Neural cell (in vitro differentiated cells): Measurements from ENCODE around the gene KIF16B. TPM values are rescaled to one million over a fixed set of nuclear protein-coding genes. Genes with fewer than 3 reads are reported as not detected.

ENCODE experiments used
- H2AFZ ChIP-seq: fragments of 200-600, 300-800 bp; sonication (generic), shearing (Covaris generic); 2 replicates; pipeline ENCODE4 v1.6.0; 2014; ENCODE audit warnings: low read depth, mild to moderate bottlenecking, antibody characterized with exemption, low read length, moderate library complexity
- H3F3A ChIP-seq: fragments of 200-600 bp; shearing (Covaris generic); 2 replicates; pipeline ENCODE4 v1.6.1; 2016; ENCODE audit warnings: mild to moderate bottlenecking, moderate library complexity, mixed read lengths, antibody characterized with exemption, low read length; ENCODE audit not compliant: insufficient read depth, poor library complexity, severe bottlenecking
- H3K27ac ChIP-seq: fragments of 200-600, 300-800 bp; sonication (generic), shearing (Covaris generic); 2 replicates; pipeline ENCODE4 v1.5.1; 2014; ENCODE audit warnings: mild to moderate bottlenecking, low read length, moderate library complexity
- H3K27me3 ChIP-seq: fragments of 300-800, 200-600 bp; sonication (generic), shearing (Covaris generic); 2 replicates; pipeline ENCODE4 v1.6.0; 2014; ENCODE audit warnings: mild to moderate bottlenecking, low read depth, low read length, moderate library complexity; ENCODE audit not compliant: insufficient read depth
- H3K36me3 ChIP-seq: fragments of 300-800, 200-600 bp; sonication (generic), shearing (Covaris generic); 2 replicates; pipeline ENCODE4 v1.5.1; 2014; ENCODE audit warnings: mild to moderate bottlenecking, antibody characterized with exemption, low read length, moderate library complexity; ENCODE audit not compliant: insufficient read depth
- H3K4me2 ChIP-seq: fragments of 300-800, 200-600 bp; sonication (generic), shearing (Covaris generic); 2 replicates; pipeline ENCODE4 v1.6.0; 2014; ENCODE audit warnings: mild to moderate bottlenecking, low read length
- H3K4me3 ChIP-seq: fragments of 300-800, 200-600 bp; sonication (generic), shearing (Covaris generic); 2 replicates; pipeline ENCODE4 v1.5.1; 2014; ENCODE audit warnings: mild to moderate bottlenecking, low read length, moderate library complexity
- H3K79me2 ChIP-seq: fragments of 200-600 bp; shearing (Covaris generic); replicated peaks from 2 replicates; pipeline ENCODE4 v1.6.0; 2014; ENCODE audit warnings: mild to moderate bottlenecking, low read length, moderate library complexity; ENCODE audit not compliant: insufficient read depth
- H3K9ac ChIP-seq: fragments of 300-800, 200-600 bp; sonication (generic), shearing (Covaris generic); 2 replicates; pipeline ENCODE4 v1.6.1; 2016; ENCODE audit warnings: mild to moderate bottlenecking, low read length, mixed read lengths
- H3K9me2 ChIP-seq: fragments of 200-600 bp; shearing (Covaris generic); 2 replicates; pipeline ENCODE4 v1.6.1; 2016; ENCODE audit warnings: mild to moderate bottlenecking, low read length, mixed read lengths; ENCODE audit not compliant: insufficient read depth
- H3K9me3 ChIP-seq: fragments of 200-600, 300-800 bp; sonication (generic), shearing (Covaris generic); 2 replicates; pipeline ENCODE4 v1.6.1; 2016; ENCODE audit warnings: mild to moderate bottlenecking, mixed run types, low read length, moderate library complexity, mixed read lengths
- H4K20me1 ChIP-seq: fragments of 200-600 bp; shearing (Covaris generic); 2 replicates; pipeline ENCODE4 v1.6.1; 2016; ENCODE audit warnings: mild to moderate bottlenecking, mixed run types; ENCODE audit not compliant: insufficient read depth
- EP300 ChIP-seq: fragments of 450-650 bp; conservative IDR thresholded peaks from 2 replicates; pipeline ENCODE4 v1.6.1; 2014; ENCODE audit warnings: antibody characterized with exemption, mild to moderate bottlenecking, moderate library complexity; ENCODE audit not compliant: poor library complexity, severe bottlenecking
- EZH2 ChIP-seq: fragments of 200-600, 300-800 bp; shearing (Covaris generic), sonication (generic); IDR thresholded peaks from 2 replicates; pipeline ENCODE4 v1.6.1; 2014; ENCODE audit warnings: antibody characterized with exemption, low read length, borderline replicate concordance, mild to moderate bottlenecking; ENCODE audit not compliant: insufficient read depth, poor library complexity, severe bottlenecking
- MXI1 ChIP-seq: fragments of 450-650 bp; conservative IDR thresholded peaks from 2 replicates; pipeline ENCODE4 v1.6.1; 2014; ENCODE audit warnings: antibody characterized with exemption, mild to moderate bottlenecking; ENCODE audit not compliant: poor library complexity, severe bottlenecking
- POLR2AphosphoS5 ChIP-seq: IDR thresholded peaks from 2 replicates; pipeline ENCODE4 v1.6.1; 2012
- RAD21 ChIP-seq: fragments of 450-650 bp; conservative IDR thresholded peaks from 2 replicates; pipeline ENCODE4 v1.6.1; 2014; ENCODE audit warnings: antibody characterized with exemption, mild to moderate bottlenecking, moderate library complexity
- SMC3 ChIP-seq: fragments of 450-650 bp; conservative IDR thresholded peaks from 2 replicates; pipeline ENCODE4 v1.6.1; 2014; ENCODE audit warnings: antibody characterized with exemption, mild to moderate bottlenecking, moderate library complexity; ENCODE audit not compliant: poor library complexity
- TAF1 ChIP-seq: IDR thresholded peaks from 2 replicates; pipeline ENCODE4 v1.6.1; 2012; ENCODE audit warnings: low read depth
- polyA plus RNA-seq: library from polyadenylated mRNA; depleted of rRNA; stranded (reverse); fragments of >200 nt; gene quantifications from 2 replicates; pipeline ENCODE4 v1.2.3, GENCODE V29; 2014
- TF ChIP-seq, protein P1 (sequence below): fragments of 450-650 bp; IDR thresholded peaks from 2 replicates; pipeline ENCODE4 v1.5.1; 2014; ENCODE audit warnings: antibody characterized with exemption, mild to moderate bottlenecking, moderate library complexity; ENCODE audit not compliant: poor library complexity, severe bottlenecking
- TF ChIP-seq, protein P2 (sequence below): IDR thresholded peaks from 2 replicates; pipeline ENCODE4 v1.6.1; 2012; ENCODE audit warnings: borderline replicate concordance

Gene KIF16B
- polyA plus RNA-seq, 1 donor from 2014 or later = 3.8 TPM

DNA sequence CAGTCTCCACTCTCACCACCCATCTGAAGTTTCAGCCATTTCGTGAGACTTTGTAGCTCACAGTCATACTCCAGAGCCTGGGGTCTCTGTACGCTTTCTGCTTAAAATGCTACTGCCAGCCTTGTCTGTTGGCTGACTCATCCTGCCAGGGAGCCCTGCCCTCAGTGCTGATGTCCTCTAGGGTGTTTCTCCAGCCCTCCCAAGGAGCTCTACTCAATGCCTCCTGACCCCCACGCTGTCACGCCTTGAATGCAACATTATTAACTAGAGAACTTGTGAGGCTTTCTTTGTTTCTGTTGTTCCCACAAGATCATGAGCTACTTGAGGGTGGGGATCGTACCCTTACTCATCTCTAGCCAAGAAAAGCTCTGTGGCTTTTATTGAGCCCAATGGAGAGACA lies 20.1 kb downstream of the KIF16B start:
- Histone ChIP-seq H3K9me2 (no peaks in the 10 kb centered on the region), H2AFZ (no peak overlapping the region), H3K27ac (no peak overlapping the region), H3K27me3 (no peaks in the 10 kb centered on the region), H3K9ac (no peak overlapping the region), H4K20me1 (no peaks in the 10 kb centered on the region), H3K4me2 (no peak overlapping the region), H3K9me3 (peaks cover 2% of the 10 kb centered on the region), H3F3A (no peaks in the 10 kb centered on the region), H3K79me2 (no peaks in the 10 kb centered on the region), H3K36me3 (no peaks in the 10 kb centered on the region), H3K4me3 (no peak overlapping the region)
- TF ChIP-seq MXI1 (no peak), SMC3 (no peak), RAD21 (no peak), EP300 (no peak), POLR2AphosphoS5 (no peak), EZH2 (no peak), TAF1 (no peak)
- TF ChIP-seq, protein P1, sequence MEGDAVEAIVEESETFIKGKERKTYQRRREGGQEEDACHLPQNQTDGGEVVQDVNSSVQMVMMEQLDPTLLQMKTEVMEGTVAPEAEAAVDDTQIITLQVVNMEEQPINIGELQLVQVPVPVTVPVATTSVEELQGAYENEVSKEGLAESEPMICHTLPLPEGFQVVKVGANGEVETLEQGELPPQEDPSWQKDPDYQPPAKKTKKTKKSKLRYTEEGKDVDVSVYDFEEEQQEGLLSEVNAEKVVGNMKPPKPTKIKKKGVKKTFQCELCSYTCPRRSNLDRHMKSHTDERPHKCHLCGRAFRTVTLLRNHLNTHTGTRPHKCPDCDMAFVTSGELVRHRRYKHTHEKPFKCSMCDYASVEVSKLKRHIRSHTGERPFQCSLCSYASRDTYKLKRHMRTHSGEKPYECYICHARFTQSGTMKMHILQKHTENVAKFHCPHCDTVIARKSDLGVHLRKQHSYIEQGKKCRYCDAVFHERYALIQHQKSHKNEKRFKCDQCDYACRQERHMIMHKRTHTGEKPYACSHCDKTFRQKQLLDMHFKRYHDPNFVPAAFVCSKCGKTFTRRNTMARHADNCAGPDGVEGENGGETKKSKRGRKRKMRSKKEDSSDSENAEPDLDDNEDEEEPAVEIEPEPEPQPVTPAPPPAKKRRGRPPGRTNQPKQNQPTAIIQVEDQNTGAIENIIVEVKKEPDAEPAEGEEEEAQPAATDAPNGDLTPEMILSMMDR = no peak
- TF ChIP-seq, protein P2, sequence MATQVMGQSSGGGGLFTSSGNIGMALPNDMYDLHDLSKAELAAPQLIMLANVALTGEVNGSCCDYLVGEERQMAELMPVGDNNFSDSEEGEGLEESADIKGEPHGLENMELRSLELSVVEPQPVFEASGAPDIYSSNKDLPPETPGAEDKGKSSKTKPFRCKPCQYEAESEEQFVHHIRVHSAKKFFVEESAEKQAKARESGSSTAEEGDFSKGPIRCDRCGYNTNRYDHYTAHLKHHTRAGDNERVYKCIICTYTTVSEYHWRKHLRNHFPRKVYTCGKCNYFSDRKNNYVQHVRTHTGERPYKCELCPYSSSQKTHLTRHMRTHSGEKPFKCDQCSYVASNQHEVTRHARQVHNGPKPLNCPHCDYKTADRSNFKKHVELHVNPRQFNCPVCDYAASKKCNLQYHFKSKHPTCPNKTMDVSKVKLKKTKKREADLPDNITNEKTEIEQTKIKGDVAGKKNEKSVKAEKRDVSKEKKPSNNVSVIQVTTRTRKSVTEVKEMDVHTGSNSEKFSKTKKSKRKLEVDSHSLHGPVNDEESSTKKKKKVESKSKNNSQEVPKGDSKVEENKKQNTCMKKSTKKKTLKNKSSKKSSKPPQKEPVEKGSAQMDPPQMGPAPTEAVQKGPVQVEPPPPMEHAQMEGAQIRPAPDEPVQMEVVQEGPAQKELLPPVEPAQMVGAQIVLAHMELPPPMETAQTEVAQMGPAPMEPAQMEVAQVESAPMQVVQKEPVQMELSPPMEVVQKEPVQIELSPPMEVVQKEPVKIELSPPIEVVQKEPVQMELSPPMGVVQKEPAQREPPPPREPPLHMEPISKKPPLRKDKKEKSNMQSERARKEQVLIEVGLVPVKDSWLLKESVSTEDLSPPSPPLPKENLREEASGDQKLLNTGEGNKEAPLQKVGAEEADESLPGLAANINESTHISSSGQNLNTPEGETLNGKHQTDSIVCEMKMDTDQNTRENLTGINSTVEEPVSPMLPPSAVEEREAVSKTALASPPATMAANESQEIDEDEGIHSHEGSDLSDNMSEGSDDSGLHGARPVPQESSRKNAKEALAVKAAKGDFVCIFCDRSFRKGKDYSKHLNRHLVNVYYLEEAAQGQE = no peak

DNA sequence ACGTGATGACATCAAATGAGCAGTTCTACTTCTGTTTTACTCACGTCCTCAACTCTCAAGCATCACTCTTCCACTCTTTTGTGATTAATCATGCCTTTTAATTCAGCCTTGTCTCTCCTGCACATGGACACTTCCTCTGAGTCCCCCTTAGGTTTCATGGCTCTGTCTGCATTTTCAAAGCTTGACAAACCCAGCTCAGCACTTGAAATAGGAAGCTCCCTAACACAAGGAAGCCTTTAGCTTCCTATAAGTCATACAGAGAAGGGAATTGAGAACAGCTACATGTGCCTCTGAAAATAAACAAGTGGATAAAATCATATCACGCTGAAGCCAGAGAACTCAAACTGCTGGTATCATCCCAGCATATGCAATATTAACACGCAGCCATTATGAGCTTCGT lies 21.2 kb downstream of the KIF16B start:
- Histone ChIP-seq H3K27ac (no peak overlapping the region), H3K4me3 (no peak overlapping the region), H3K9me3 (peaks cover 2% of the 10 kb centered on the region), H3K36me3 (no peaks in the 10 kb centered on the region), H3K27me3 (no peaks in the 10 kb centered on the region), H3F3A (no peaks in the 10 kb centered on the region), H3K9me2 (no peaks in the 10 kb centered on the region), H2AFZ (no peak overlapping the region), H3K79me2 (no peaks in the 10 kb centered on the region), H3K4me2 (no peak overlapping the region), H4K20me1 (no peaks in the 10 kb centered on the region), H3K9ac (no peak overlapping the region)
- TF ChIP-seq RAD21 = no peak
- TF ChIP-seq POLR2AphosphoS5 = no peak
- TF ChIP-seq, protein P1 = no peak
- TF ChIP-seq SMC3 = no peak
- no peak for TF ChIP-seq EZH2
